HepG2 (cell line): ENCODE measurements around the gene TIMM17B. TPM values are rescaled to one million over a fixed set of nuclear protein-coding genes. Genes with fewer than 3 reads are reported as not detected.

ENCODE experiments used
- ATAC-seq: fragments of 200-7000 bp; cut with Tn5 transposase; 3 replicates; pipeline ENCODE4 v1.9.1; 2020; ENCODE audit warnings: mild to moderate bottlenecking, moderate library complexity
- BruUV-seq: library from RNA; stranded (reverse); fragments of 400-500 nt; replicated peaks from 2 replicates; lab custom pipeline; 2021; lab: Mats Ljungman, UMichigan
- CTCF ChIA-PET: fragments of 300-600 bp; formaldehyde crosslinking; extraction: SDS; loops from one replicate; lab custom pipeline; 2021; ENCODE audit warnings: low total read pairs, inconsistent platforms, low intra/inter-chr PET ratio; lab: Yijun Ruan, JAX
- POLR2A ChIA-PET: fragments of 350-600 bp; sonication (Branson Sonifier 250); formaldehyde crosslinking; loops from one replicate; lab custom pipeline; 2020; ENCODE audit warnings: antibody characterized with exemption, inconsistent platforms; lab: Yijun Ruan, JAX
- DNase-seq: peaks from one replicate; pipeline ENCODE4 v3.0.0-alpha.2; 2015; ENCODE audit warnings: low spot score
- FAIRE-seq: peaks from 3 replicates; lab custom pipeline; 2011; peaks lifted over from hg19 to GRCh38; lab: Jason Lieb, UNC
- H2AFZ ChIP-seq: one replicate; pipeline ENCODE4 v1.6.1; 2011; ENCODE audit warnings: low read length, inconsistent platforms
- H3K27ac ChIP-seq: fragments of 300-600 bp; 3 replicates; pipeline ENCODE4 v1.8.0; 2011; ENCODE audit warnings: mixed run types, mild to moderate bottlenecking, mixed read lengths, low read length, inconsistent platforms; ENCODE audit not compliant: insufficient read depth; ENCODE audit errors: extremely low read length
- H3K27me3 ChIP-seq, 2 experiments: fragments of 200-600 bp in 1 of 2; 2 replicates in 1 of 2; 3 replicates in 1 of 2; pipeline versions ENCODE4 v1.6.0 to v1.8.0; 2011; ENCODE audit warnings: low read length in 2 of 2, mild to moderate bottlenecking in 2 of 2, moderate library complexity in 2 of 2, inconsistent platforms in 1 of 2; ENCODE audit not compliant: insufficient read depth in 2 of 2, control insufficient read depth in 1 of 2
- H3K36me3 ChIP-seq, 2 experiments: fragments of 200-600 bp in 1 of 2; replicated peaks in 1 of 2; 2 replicates in 1 of 2; 3 replicates in 1 of 2; pipeline versions ENCODE4 v1.5.1 to v1.8.0; 2011; ENCODE audit warnings: low read length in 2 of 2, inconsistent platforms in 1 of 2; ENCODE audit not compliant: insufficient read depth in 2 of 2, control insufficient read depth in 1 of 2
- H3K4me1 ChIP-seq: 2 replicates; pipeline ENCODE4 v1.5.1; 2012; ENCODE audit warnings: low read length, inconsistent platforms; ENCODE audit not compliant: insufficient read depth
- H3K4me2 ChIP-seq: 2 replicates; pipeline ENCODE4 v1.6.0; 2011; ENCODE audit warnings: low read depth, low read length, inconsistent platforms
- H3K4me3 ChIP-seq, 3 experiments: fragments of 200-600 bp in 1 of 3; sonication (generic), shearing (Covaris generic) in 1 of 3; replicated peaks in 1 of 3; 2 replicates each; pipeline ENCODE4 v1.5.1; 2011 to 2016; ENCODE audit warnings: low read length in 3 of 3, inconsistent platforms in 2 of 3, low read depth in 2 of 3, mild to moderate bottlenecking in 2 of 3, control low read depth in 1 of 3, mixed read lengths in 1 of 3; ENCODE audit not compliant: insufficient read depth in 1 of 3
- H3K79me2 ChIP-seq: one replicate; pipeline ENCODE4 v1.6.1; 2011; ENCODE audit warnings: low read length, inconsistent platforms; ENCODE audit not compliant: insufficient read depth
- H3K9ac ChIP-seq: 2 replicates; pipeline ENCODE4 v1.6.0; 2011; ENCODE audit warnings: mild to moderate bottlenecking, low read depth, low read length, inconsistent platforms; ENCODE audit not compliant: insufficient read depth
- H3K9me3 ChIP-seq: 2 replicates; pipeline ENCODE4 v1.5.1; 2012; ENCODE audit warnings: mild to moderate bottlenecking, low read length
- H4K20me1 ChIP-seq: 2 replicates; pipeline ENCODE4 v1.6.0; 2011; ENCODE audit warnings: inconsistent platforms, mild to moderate bottlenecking, low read length, moderate library complexity; ENCODE audit not compliant: insufficient read depth
- ERF ChIP-seq: IDR thresholded peaks from 2 replicates; pipeline ENCODE4 v1.6.1; 2018; ENCODE audit warnings: missing biosample characterization, missing genetic modification reagents
- GRHL1 ChIP-seq: sonication (generic); formaldehyde crosslinking; conservative IDR thresholded peaks from 2 replicates; pipeline ENCODE4 v1.8.0; 2022; ENCODE audit warnings: missing genetic modification reagents
- MEF2D ChIP-seq: sonication (generic); formaldehyde crosslinking; IDR thresholded peaks from 2 replicates; pipeline ENCODE4 v1.5.1; 2020; ENCODE audit warnings: mild to moderate bottlenecking, missing genetic modification reagents
- NKX3-1 ChIP-seq: sonication (generic); formaldehyde crosslinking; IDR thresholded peaks from 2 replicates; pipeline ENCODE4 v1.5.0; 2020; ENCODE audit warnings: missing genetic modification reagents
- SMAD3 ChIP-seq: sonication (generic); formaldehyde crosslinking; IDR thresholded peaks from 2 replicates; pipeline ENCODE4 v1.4.0; 2020; ENCODE audit warnings: missing genetic modification reagents
- SNAI1 ChIP-seq: sonication (generic); formaldehyde crosslinking; IDR thresholded peaks from 2 replicates; pipeline ENCODE4 v1.5.0; 2020; ENCODE audit warnings: mild to moderate bottlenecking, missing genetic modification reagents, borderline replicate concordance
- ZNF335 ChIP-seq: sonication (generic); formaldehyde crosslinking; IDR thresholded peaks from 2 replicates; pipeline ENCODE4 v1.4.0; 2020; ENCODE audit warnings: missing genetic modification reagents
- WGBS: methylation state at CpG from one replicate; pipeline ENCODE4 v1.1.6; 2017; ENCODE audit warnings: low lambda C conversion rate; 5-methylcytosine and 5-hydroxymethylcytosine counted together
- in situ Hi-C: cut with HindIII; loops from 2 replicates; pipeline ENCODE4 v1.10.0; 2017; ENCODE audit warnings: low pct_unique_long_range_greater_than_20kb; ENCODE audit not compliant: extremely low pct_ligation_motif_present
- intact Hi-C: fragments of 100-400 bp; cut with micrococcal nuclease; formaldehyde crosslinking; loops from one replicate; pipeline ENCODE4 v1.10.0; 2022; ENCODE audit not compliant: unreplicated experiment
- polyA plus RNA-seq, 8 experiments: library from polyadenylated mRNA; depleted of rRNA in 3 of 8; stranded (reverse) in 7 of 8; unstranded in 1 of 8; fragments of >200 nt; fragmentation: Illumina TruSeq in 4 of 8; extraction: Trizol in 4 of 8; gene quantifications; 2 replicates each; pipeline versions ENCODE4 v1.2.1 to v1.2.3, GENCODE V29; 2011 to 2016; ENCODE audit warnings: low read depth in 4 of 8, missing spikeins in 1 of 8, mixed read lengths in 1 of 8; ENCODE audit not compliant: insufficient read depth in 1 of 8
- total RNA-seq, 5 experiments: library from RNA; depleted of rRNA; stranded (reverse); fragments of >200 nt; fragmentation: Illumina TruSeq; extraction: Trizol; gene quantifications; 2 replicates each; pipeline ENCODE4 v1.2.3, GENCODE V29; 2016; ENCODE audit warnings: low read depth in 1 of 5

TIMM17B gene
- total and polyA plus RNA-seq, 2 of the 13 experiments (the other 11 are each of a cell fraction or from before 2014, with no cell fraction given): 56.0 to 72.5 TPM

GRCh38 chrX:48899078-48899410, 1.5 kb upstream of the TIMM17B start:
- intact Hi-C loops (no loop called here), in situ Hi-C loops (no loop called here)
- BruUV-seq: no TSS peak
- H3K27me3 ChIP-seq: no peaks in the 10 kb centered on the region
- H3K4me3 ChIP-seq: no peak overlapping the region
- peaks cover 29% of the 10 kb centered on the region for H3K79me2 ChIP-seq
- ChIA-PET CTCF (no interaction called here), POLR2A (no interaction called here)
- H4K20me1 ChIP-seq: no peaks in the 10 kb centered on the region; the same call in 1 of the 2 replicates
- peak overlapping the region; percentile 85 for H3K4me2 ChIP-seq
- peaks cover 7 to 19% of the 10 kb centered on the region in 2 experiments; a peak in 4 of 5 replicates for H3K36me3 ChIP-seq
- no peak overlapping the region for H2AFZ ChIP-seq
- ATAC-seq (no peak), DNase-seq (no peak), FAIRE-seq (no peak)
- H3K27ac ChIP-seq: no peak overlapping the region
- no peaks in the 10 kb centered on the region for H3K9me3 ChIP-seq
- no peak overlapping the region for H3K9ac ChIP-seq
- TF ChIP-seq SMAD3 (CRISPR knock-in tag) (no peak), GRHL1 (CRISPR knock-in tag) (no peak), ZNF335 (CRISPR knock-in tag) (no peak), MEF2D (CRISPR knock-in tag) (no peak), SNAI1 (CRISPR knock-in tag) (no peak), ERF (no peak), NKX3-1 (CRISPR knock-in tag) (no peak)
- 89% methylated on average over 4 of the region's 8 CpGs for WGBS
- H3K4me1 ChIP-seq: peaks cover 30% of the 10 kb centered on the region
